Measurements from ENCODE around the gene GLI3.

Gene GLI3

DNA sequence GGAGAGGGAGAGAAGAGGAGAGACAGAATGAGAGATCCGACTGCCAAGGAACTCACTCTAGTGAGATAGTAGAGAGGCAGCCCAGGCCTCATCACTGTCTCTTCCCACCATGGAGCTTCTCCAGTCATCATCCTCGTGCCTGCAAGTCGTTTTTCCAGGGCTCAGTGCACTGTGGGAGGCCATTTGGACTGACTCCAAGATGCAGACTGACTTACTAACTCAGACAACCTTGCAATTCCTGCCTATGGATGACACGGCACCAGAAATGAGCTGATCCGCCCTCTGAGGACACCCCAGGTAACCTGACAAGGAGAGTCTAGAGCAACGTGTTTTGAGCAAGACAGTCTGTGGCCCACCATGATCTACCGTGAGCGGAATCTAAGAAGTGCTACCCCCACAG is 154.9 kb downstream of the GLI3 start:
- peak; percentile 77 for DNase-seq (ENCODE audit: low read depth, low spot score)

DNA sequence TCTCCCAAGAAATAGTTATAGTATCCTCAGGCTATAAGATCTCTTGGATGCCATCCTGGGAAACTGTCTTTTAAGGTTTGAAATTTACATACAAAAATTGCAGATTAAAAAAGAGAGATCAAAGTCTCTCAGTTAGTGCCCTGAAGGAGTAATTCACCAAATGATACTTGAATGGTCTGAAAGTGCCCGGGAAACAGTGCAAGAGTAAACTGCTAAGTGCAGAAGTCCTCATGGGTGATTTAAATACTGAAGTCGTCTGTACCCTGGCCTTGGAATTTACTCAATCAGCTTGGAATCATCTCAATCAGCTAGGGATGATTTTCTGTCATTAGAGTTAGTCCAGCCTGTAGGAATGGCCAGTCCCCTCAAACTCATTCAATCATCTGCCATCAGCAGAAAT is 155.3 kb downstream of the GLI3 start:
- DNase-seq (ENCODE audit: low read depth, low spot score), result no peak

GRCh38 chr7:42080841-42081586 is 156.0 kb downstream of the GLI3 start:
- no peak for DNase-seq (ENCODE audit: low read depth, low spot score)

DNA sequence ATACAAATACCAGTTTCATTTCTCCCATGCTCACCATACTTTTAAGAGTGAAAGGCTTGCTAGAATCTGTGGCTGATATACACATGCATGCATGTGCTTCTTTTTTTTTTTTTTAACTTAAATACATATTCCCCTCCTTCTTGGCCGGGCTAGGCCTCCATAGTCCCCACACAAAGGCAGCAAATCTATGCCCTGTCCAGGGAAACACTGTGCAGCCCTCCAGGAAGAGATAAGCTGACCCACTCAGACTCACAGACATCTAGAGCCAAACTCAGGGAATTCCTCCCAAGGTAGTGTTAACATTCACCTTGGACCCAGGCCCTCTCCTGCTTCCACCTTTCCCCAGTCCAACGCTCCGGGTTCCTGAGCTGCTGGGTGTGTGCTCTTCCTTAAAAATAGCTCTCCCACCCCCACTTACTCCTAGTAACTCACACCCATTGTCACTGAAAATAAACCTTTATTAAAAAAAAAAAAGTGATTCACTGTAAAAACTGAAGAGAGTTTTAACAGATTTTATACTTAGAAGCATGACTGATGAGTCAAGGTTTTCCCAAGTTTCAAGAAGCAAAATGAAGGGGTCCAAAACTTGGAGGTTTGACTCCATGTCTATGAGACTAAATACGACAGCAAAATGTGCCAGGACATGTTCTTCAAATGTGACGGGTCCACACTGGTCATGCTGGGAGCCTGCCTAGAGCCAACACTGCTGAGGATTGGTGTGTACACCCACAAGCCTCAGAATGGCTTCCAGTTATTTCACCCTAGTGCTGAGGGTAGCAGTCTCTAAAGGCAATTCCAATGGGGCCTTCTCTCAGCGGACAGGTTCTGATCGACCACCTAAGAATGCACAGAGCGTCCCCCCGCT is 159.5 kb downstream of the GLI3 start:
- no peak for DNase-seq (ENCODE audit: low read depth, low spot score)

GRCh38 chr7:42076870-42077269 is 160.1 kb downstream of the GLI3 start:
- no peak for DNase-seq (ENCODE audit: low read depth, low spot score)

- DNase-seq (ENCODE audit: low read depth, low spot score), result no peak
Measured at GRCh38 chr7:42075418-42075817, 161.6 kb downstream of the GLI3 start.

- no peak for DNase-seq (ENCODE audit: low read depth, low spot score)
Measured at GRCh38 chr7:42074076-42074475, 162.9 kb downstream of the GLI3 start.

DNA sequence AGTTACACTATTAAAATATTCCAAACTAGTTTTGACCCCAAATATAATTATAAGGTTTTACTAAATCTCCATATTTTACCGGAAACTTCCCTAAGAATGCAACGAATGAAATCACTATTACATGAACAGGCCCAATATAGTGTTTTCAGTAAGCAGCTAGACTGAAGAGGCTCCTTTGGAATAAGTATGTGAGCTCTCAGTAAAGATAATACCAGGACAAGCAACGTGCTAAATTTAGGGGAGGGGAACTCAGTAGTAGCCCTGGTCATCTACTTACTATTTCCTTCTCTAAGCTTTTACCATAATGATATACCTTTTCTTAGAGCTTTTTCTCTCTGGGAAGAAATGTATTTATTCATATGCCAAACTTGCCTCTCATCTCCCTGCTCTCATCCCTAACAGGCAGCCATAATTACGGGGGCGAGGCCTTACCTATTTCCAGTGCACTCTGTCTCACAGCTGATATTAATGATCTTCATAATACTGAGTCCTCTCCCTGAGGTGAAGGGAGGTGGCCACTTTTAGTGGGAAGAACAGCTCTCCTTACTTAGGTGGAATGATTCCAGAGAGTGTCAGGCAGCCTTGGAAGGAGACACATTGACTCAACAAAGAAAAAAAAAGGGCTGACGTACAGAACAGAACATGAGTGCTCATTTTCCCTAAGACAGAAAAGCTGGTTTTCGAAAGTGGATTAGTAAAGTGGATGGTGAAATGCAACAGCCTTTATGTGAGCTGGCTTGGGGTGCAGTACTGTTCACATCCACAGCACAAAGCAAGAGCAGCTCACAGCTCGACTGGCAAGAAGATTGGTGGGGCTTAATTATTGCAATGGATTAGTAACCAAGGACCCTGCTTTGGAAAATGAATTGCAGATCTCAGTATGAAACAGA is 165.4 kb downstream of the GLI3 start:
- DNase-seq (ENCODE audit: low read depth, low spot score), result no peak

- no peak for DNase-seq (ENCODE audit: low read depth, low spot score)
Measured at GRCh38 chr7:42070068-42070467, 166.9 kb downstream of the GLI3 start.

- no peak for DNase-seq (ENCODE audit: low read depth, low spot score)
Measured at GRCh38 chr7:42069590-42069989, 167.4 kb downstream of the GLI3 start.

- DNase-seq (ENCODE audit: low read depth, low spot score), result no peak
Measured at GRCh38 chr7:42068554-42069280, 168.3 kb downstream of the GLI3 start.

DNA sequence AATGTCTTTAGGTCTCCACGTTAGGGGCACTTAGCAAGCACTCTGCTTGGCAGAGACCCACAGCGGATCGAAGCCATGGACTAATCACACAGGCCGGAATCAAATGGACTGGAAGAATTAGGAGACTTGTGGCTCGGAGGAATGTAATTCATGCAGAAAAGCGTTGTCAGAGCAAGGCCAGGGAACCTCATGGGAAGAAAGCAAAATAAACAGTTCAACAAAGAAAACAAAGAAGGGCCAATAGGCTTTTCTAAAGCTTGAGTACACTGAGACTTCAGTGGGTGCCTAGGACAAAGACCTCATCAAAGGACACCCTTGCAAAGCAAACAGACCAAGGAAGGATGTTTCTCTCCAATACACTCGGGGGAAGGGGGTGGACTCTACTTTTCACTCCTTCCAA is 171.1 kb downstream of the GLI3 start:
- DNase-seq (ENCODE audit: low read depth, low spot score), result peak; percentile 41

- no peak for DNase-seq (ENCODE audit: low read depth, low spot score)
Measured at GRCh38 chr7:42065015-42065414, 172.0 kb downstream of the GLI3 start.

GRCh38 chr7:42064534-42064933 is 172.5 kb downstream of the GLI3 start:
- no peak for DNase-seq (ENCODE audit: low read depth, low spot score)

DNA sequence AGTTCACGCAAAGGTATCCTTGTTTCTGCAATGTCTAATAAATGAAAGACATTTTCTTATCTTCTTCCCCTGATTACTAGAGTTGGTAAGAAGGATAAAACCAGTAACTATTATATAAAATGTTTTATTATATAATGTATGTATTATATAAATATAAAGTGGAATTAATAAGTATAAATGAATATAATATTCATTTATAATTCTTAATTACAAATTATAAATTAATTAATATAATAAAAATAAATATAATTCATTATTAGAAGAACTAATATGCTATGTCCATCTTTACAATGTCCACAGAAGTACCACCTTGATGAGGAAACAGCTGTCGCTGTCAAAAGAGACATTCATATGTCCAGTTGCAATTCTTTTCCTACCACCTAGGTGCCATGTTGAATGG is 177.7 kb downstream of the GLI3 start:
- no peak for DNase-seq (ENCODE audit: low read depth, low spot score)

GRCh38 chr7:42057331-42057730 is 179.7 kb downstream of the GLI3 start:
- no peak for DNase-seq (ENCODE audit: low read depth, low spot score)

DNA sequence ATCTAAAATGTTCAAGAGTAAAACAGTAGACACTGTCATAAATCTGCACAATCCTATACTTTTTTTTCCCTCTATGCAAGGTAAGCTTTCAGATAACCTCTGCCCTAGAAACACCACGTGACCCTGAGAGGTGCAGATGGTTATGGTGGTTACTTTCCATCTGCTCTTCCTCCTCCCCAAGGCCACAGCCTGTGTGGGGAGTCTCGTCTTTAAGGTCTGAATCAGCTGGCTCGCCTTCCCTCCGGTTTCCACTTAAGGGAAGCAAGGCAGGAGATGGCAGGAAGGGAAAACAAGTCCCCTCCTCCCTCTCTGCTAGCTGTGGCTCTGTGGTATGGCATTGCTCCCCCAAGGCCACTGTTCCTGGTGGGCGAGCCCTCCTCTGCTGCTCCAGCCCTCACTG is 181.8 kb downstream of the GLI3 start:
- no peak for DNase-seq (ENCODE audit: low read depth, low spot score)

DNA sequence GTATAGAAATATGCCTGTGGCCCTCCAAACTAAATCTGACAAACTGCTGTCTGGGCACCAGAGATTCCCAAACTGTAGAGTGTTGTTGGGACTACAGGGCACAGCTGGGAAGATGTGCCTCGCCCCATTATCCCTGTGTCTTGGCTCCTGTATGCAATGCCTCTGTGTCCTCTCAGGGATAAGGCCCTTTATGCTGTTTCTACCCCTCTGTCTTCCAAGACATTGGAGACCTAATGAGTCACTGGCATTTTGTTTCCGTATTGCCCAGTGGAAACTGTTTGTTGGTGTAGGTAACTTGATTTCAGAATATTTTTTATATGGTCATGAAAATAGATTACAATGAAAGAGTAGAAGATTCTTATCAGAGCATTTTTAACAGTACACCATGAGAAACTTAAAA is 183.2 kb downstream of the GLI3 start:
- no peak for DNase-seq (ENCODE audit: low read depth, low spot score)

- no peak for DNase-seq (ENCODE audit: low read depth, low spot score)
Measured at GRCh38 chr7:42049761-42050160, 187.2 kb downstream of the GLI3 start.

GRCh38 chr7:42046483-42046882 is 190.5 kb downstream of the GLI3 start:
- DNase-seq (ENCODE audit: low read depth, low spot score), result no peak

DNA sequence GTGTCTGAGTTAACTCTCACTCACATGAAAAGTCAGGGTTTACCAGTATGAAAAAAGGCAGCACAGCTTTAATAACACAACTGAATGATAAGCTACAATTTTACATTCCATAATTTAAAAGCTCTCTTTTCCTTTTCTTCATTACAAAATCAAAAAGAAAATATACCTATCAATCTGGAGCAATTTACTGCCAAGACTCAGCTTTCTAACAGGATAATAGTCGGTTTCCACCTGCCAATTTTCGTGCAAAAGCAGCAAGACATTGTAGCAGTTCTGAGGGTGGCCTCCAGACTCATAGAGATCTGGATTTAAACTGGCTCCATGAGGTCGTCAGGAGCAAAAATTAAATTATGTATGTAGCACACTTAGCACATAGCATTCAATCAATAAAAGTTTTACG is 191.0 kb downstream of the GLI3 start:
- no peak for DNase-seq (ENCODE audit: low read depth, low spot score)

Data from smooth muscle cell of the brain vasculature (primary cell).